HCT116 (cell line): ENCODE results near the gene IREB2. TPM values are rescaled to one million over a fixed set of nuclear protein-coding genes. Genes with fewer than 3 reads are reported as not detected.

Experiments used
- ATAC-seq: fragments of 200-7000 bp; cut with Tn5 transposase; 2 replicates; pipeline ENCODE4 v1.9.1; 2020; ENCODE audit warnings: mild to moderate bottlenecking, moderate library complexity
- BruUV-seq: library from RNA; stranded (reverse); fragments of 400-500 nt; replicated peaks from 2 replicates; lab custom pipeline; 2021; lab: Mats Ljungman, UMichigan
- CTCF ChIA-PET: fragments of 300-600 bp; sonication (Branson Sonifier 250); formaldehyde crosslinking; loops from one replicate; lab custom pipeline; 2021; ENCODE audit warnings: antibody characterized with exemption; lab: Charles Lee
- POLR2A ChIA-PET: fragments of 300-600, 350-600 bp; sonication (Branson Sonifier 250); formaldehyde crosslinking; loops from one replicate; lab custom pipeline; 2021; ENCODE audit warnings: antibody characterized with exemption; lab: Charles Lee
- RAD21 ChIA-PET, 2 experiments: fragments of 300-600 bp; sonication (Branson Sonifier 250); formaldehyde crosslinking; loops; one replicate each; lab custom pipeline; 2023; ENCODE audit warnings: low total read pairs in 2 of 2; ENCODE audit not compliant: uncharacterized antibody in 2 of 2, unreplicated experiment in 2 of 2, low non-redundant PET in 1 of 2; lab: Charles Lee
- DNase-seq: peaks from one replicate; pipeline ENCODE4 v3.0.0-alpha.2; 2010; ENCODE audit warnings: low read depth, low spot score
- H2AFZ ChIP-seq: fragments of 200-600 bp; shearing (Covaris generic), sonication (generic); 2 replicates; pipeline ENCODE4 v1.6.1; 2017; ENCODE audit warnings: low read depth, mixed run types, mixed read lengths, antibody characterized with exemption, low read length; ENCODE audit not compliant: poor library complexity, severe bottlenecking
- H3K27ac ChIP-seq: 2 replicates; pipeline ENCODE4 v1.5.1; 2012; ENCODE audit warnings: low read depth, low read length
- H3K27me3 ChIP-seq: fragments of 200-600 bp; sonication (generic); 2 replicates; pipeline ENCODE4 v1.6.1; 2016; ENCODE audit warnings: mixed run types, low read length, mixed read lengths; ENCODE audit not compliant: insufficient read depth
- H3K36me3 ChIP-seq, 2 experiments: fragments of 200-500 bp in 1 of 2; fragments of 200-600 bp in 1 of 2; sonication (Bioruptor generic) in 1 of 2; sonication (generic) in 1 of 2; 2 replicates each; pipeline versions ENCODE4 v1.5.1 to v1.6.1; 2014 to 2016; ENCODE audit warnings: low read length in 2 of 2, inconsistent platforms in 1 of 2, mixed read lengths in 1 of 2, mixed run types in 1 of 2; ENCODE audit not compliant: insufficient read depth in 2 of 2, control insufficient read depth in 1 of 2
- H3K4me1 ChIP-seq, 2 experiments: fragments of 200-600 bp in 1 of 2; sonication (generic) in 1 of 2; 2 replicates each; pipeline versions ENCODE4 v1.5.1 to v1.6.1; 2012 to 2017; ENCODE audit warnings: low read length in 2 of 2, inconsistent platforms in 1 of 2, mild to moderate bottlenecking in 1 of 2, mixed read lengths in 1 of 2, mixed run types in 1 of 2, moderate library complexity in 1 of 2; ENCODE audit not compliant: insufficient read depth in 2 of 2, control insufficient read depth in 1 of 2
- H3K4me2 ChIP-seq: fragments of 200-600 bp; sonication (generic); 2 replicates; pipeline ENCODE4 v1.6.1; 2017; ENCODE audit warnings: mixed run types, low read length, mixed read lengths
- H3K4me3 ChIP-seq, 2 experiments: fragments of 200-600 bp in 1 of 2; sonication (generic) in 1 of 2; replicated peaks in 1 of 2; 2 replicates each; pipeline ENCODE4 v1.5.1; 2011 to 2016; ENCODE audit warnings: low read length in 2 of 2, control low read depth in 1 of 2, low read depth in 1 of 2, mild to moderate bottlenecking in 1 of 2, mixed read lengths in 1 of 2, mixed run types in 1 of 2
- H3K79me2 ChIP-seq: fragments of 200-600 bp; sonication (generic); 2 replicates; pipeline ENCODE4 v1.6.1; 2017; ENCODE audit warnings: mild to moderate bottlenecking, mixed run types, low read length, moderate library complexity, mixed read lengths; ENCODE audit not compliant: insufficient read depth
- H3K9ac ChIP-seq: fragments of 200-600 bp; sonication (generic); 2 replicates; pipeline ENCODE4 v1.6.1; 2016; ENCODE audit warnings: low read length, mixed read lengths
- H3K9me2 ChIP-seq: fragments of 200-600 bp; sonication (generic), shearing (Covaris generic); 2 replicates; pipeline ENCODE4 v1.6.1; 2017; ENCODE audit warnings: mixed run types, mild to moderate bottlenecking, moderate library complexity; ENCODE audit not compliant: insufficient read depth
- H3K9me3 ChIP-seq, 2 experiments: fragments of 200-500 bp in 1 of 2; fragments of 200-600 bp in 1 of 2; sonication (Bioruptor generic) in 1 of 2; sonication (generic) in 1 of 2; 2 replicates each; pipeline ENCODE4 v1.6.1; 2014 to 2017; ENCODE audit warnings: low read length in 2 of 2, mixed read lengths in 2 of 2, inconsistent platforms in 1 of 2, low read depth in 1 of 2, mild to moderate bottlenecking in 1 of 2, mixed run types in 1 of 2, moderate library complexity in 1 of 2; ENCODE audit not compliant: control insufficient read depth in 1 of 2, insufficient read depth in 1 of 2
- H4K20me1 ChIP-seq: fragments of 200-600 bp; sonication (generic), shearing (Covaris generic); 2 replicates; pipeline ENCODE4 v1.6.1; 2017; ENCODE audit warnings: mixed run types, mild to moderate bottlenecking, moderate library complexity; ENCODE audit not compliant: insufficient read depth
- CBX3 ChIP-seq: IDR thresholded peaks from 2 replicates; pipeline ENCODE4 v1.6.1; 2012; ENCODE audit warnings: low read depth
- CEBPB ChIP-seq: IDR thresholded peaks from 2 replicates; pipeline ENCODE4 v1.6.1; 2012; ENCODE audit warnings: low read depth
- EGR1 ChIP-seq: IDR thresholded peaks from 2 replicates; pipeline ENCODE4 v1.6.1; 2012; ENCODE audit warnings: low read depth
- ELF1 ChIP-seq: IDR thresholded peaks from 2 replicates; pipeline ENCODE4 v1.6.1; 2012; ENCODE audit warnings: low read depth, borderline replicate concordance
- EZH2 ChIP-seq: fragments of 200-600 bp; sonication (generic); IDR thresholded peaks from 2 replicates; pipeline ENCODE4 v1.6.1; 2017; ENCODE audit warnings: antibody characterized with exemption, mixed run types
- EZH2phosphoT487 ChIP-seq: fragments of 200-600 bp; IDR thresholded peaks from 2 replicates; pipeline ENCODE4 v1.6.1; 2018; ENCODE audit warnings: antibody characterized with exemption, borderline replicate concordance
- FOSL1 ChIP-seq: IDR thresholded peaks from 2 replicates; pipeline ENCODE4 v1.6.1; 2012; ENCODE audit warnings: low read depth
- JUND ChIP-seq: IDR thresholded peaks from 2 replicates; pipeline ENCODE4 v1.6.1; 2012
- POLR2A ChIP-seq: IDR thresholded peaks from 2 replicates; pipeline ENCODE4 v1.7.0; 2011; ENCODE audit warnings: borderline replicate concordance; ENCODE audit not compliant: insufficient read depth, insufficient read length; ENCODE audit errors: extremely low read depth
- POLR2AphosphoS5 ChIP-seq: IDR thresholded peaks from 2 replicates; pipeline ENCODE4 v1.6.1; 2011; ENCODE audit warnings: mild to moderate bottlenecking, low read depth, low read length, moderate library complexity
- RAD21 ChIP-seq: IDR thresholded peaks from 2 replicates; pipeline ENCODE4 v1.6.1; 2012; ENCODE audit warnings: low read depth, mild to moderate bottlenecking
- REST ChIP-seq: IDR thresholded peaks from 2 replicates; pipeline ENCODE4 v1.6.1; 2012; ENCODE audit warnings: low read depth
- SP1 ChIP-seq: IDR thresholded peaks from 2 replicates; pipeline ENCODE4 v1.6.1; 2012; ENCODE audit warnings: low read depth
- SRF ChIP-seq: IDR thresholded peaks from 2 replicates; pipeline ENCODE4 v1.6.1; 2012; ENCODE audit warnings: low read depth
- YY1 ChIP-seq: IDR thresholded peaks from 2 replicates; pipeline ENCODE4 v1.6.1; 2011; ENCODE audit warnings: low read length, low read depth, moderate library complexity, mild to moderate bottlenecking; ENCODE audit not compliant: insufficient replicate concordance; ENCODE audit errors: extremely low read depth
- intact Hi-C: fragments of 100-400 bp; cut with micrococcal nuclease; formaldehyde crosslinking; loops from 2 replicates; pipeline ENCODE4 v1.10.0; 2022
- total RNA-seq: library from RNA; stranded (reverse); gene quantifications from one replicate; pipeline ENCODE4 v1.2.1, GENCODE V29; 2021; ENCODE audit not compliant: unreplicated experiment
- TF ChIP-seq, protein P1 (sequence below): IDR thresholded peaks from 2 replicates; pipeline ENCODE4 v1.6.1; 2012
- TF ChIP-seq, protein P2 (sequence below), 3 experiments: fragments of 200-600 bp in 1 of 3; sonication (generic) in 1 of 3; IDR thresholded peaks in 2 of 3; conservative IDR thresholded peaks in 1 of 3; 2 replicates each; pipeline ENCODE4 v1.5.1; 2012 to 2017; ENCODE audit warnings: low read depth in 2 of 3, low read length in 2 of 3, antibody characterized with exemption in 1 of 3, borderline replicate concordance in 1 of 3, control low read depth in 1 of 3, mild to moderate bottlenecking in 1 of 3, mixed read lengths in 1 of 3, mixed run types in 1 of 3, moderate library complexity in 1 of 3; ENCODE audit not compliant: insufficient read depth in 1 of 3
- TF ChIP-seq, protein P3 (sequence below): IDR thresholded peaks from 2 replicates; pipeline ENCODE4 v1.6.1; 2011; ENCODE audit warnings: mild to moderate bottlenecking, low read length, moderate library complexity; ENCODE audit not compliant: insufficient replicate concordance; ENCODE audit errors: extremely low read depth
- TF ChIP-seq, protein P4 (sequence below): IDR thresholded peaks from 2 replicates; pipeline ENCODE4 v1.6.1; 2012

IREB2 gene
- total RNA-seq, 1 experiment from 2014 or later, result 57.6 TPM

- Histone ChIP-seq H3K27me3 (no peaks in the 10 kb centered on the region), H2AFZ (no peak overlapping the region), H4K20me1 (no peaks in the 10 kb centered on the region)
- CTCF ChIA-PET, result interaction anchor here (0.7 to 1.9 kb wide), 2 partner anchors 19 to 305 kb away, joined by 3 to 6 read pairs; no protein-coding TSS in a partner anchor
- TF ChIP-seq REST, result no peak
- no peak for TF ChIP-seq EZH2
- TF ChIP-seq, protein P1, sequence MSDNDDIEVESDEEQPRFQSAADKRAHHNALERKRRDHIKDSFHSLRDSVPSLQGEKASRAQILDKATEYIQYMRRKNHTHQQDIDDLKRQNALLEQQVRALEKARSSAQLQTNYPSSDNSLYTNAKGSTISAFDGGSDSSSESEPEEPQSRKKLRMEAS, result no peak
- TF ChIP-seq, protein P2, sequence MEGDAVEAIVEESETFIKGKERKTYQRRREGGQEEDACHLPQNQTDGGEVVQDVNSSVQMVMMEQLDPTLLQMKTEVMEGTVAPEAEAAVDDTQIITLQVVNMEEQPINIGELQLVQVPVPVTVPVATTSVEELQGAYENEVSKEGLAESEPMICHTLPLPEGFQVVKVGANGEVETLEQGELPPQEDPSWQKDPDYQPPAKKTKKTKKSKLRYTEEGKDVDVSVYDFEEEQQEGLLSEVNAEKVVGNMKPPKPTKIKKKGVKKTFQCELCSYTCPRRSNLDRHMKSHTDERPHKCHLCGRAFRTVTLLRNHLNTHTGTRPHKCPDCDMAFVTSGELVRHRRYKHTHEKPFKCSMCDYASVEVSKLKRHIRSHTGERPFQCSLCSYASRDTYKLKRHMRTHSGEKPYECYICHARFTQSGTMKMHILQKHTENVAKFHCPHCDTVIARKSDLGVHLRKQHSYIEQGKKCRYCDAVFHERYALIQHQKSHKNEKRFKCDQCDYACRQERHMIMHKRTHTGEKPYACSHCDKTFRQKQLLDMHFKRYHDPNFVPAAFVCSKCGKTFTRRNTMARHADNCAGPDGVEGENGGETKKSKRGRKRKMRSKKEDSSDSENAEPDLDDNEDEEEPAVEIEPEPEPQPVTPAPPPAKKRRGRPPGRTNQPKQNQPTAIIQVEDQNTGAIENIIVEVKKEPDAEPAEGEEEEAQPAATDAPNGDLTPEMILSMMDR (IDR thresholded peaks at IDR 0.05 in 2 of 3, conservative IDR thresholded peaks at IDR 0.05 in 1 of 3; ENCODE audit: borderline replicate concordance in 1 of 3, insufficient read depth in 1 of 3, low read depth in 2 of 3, low read length in 2 of 3), result no peak
- TF ChIP-seq POLR2AphosphoS5, result no peak
- TF ChIP-seq SP1, result no peak
- TF ChIP-seq, protein P3, sequence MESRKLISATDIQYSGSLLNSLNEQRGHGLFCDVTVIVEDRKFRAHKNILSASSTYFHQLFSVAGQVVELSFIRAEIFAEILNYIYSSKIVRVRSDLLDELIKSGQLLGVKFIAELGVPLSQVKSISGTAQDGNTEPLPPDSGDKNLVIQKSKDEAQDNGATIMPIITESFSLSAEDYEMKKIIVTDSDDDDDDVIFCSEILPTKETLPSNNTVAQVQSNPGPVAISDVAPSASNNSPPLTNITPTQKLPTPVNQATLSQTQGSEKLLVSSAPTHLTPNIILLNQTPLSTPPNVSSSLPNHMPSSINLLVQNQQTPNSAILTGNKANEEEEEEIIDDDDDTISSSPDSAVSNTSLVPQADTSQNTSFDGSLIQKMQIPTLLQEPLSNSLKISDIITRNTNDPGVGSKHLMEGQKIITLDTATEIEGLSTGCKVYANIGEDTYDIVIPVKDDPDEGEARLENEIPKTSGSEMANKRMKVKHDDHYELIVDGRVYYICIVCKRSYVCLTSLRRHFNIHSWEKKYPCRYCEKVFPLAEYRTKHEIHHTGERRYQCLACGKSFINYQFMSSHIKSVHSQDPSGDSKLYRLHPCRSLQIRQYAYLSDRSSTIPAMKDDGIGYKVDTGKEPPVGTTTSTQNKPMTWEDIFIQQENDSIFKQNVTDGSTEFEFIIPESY, result no peak
- no peak for TF ChIP-seq JUND
- TF ChIP-seq CEBPB, result no peak
- no peak for TF ChIP-seq YY1
- no peak for TF ChIP-seq ELF1
- TF ChIP-seq POLR2A, result no peak
- TF ChIP-seq RAD21, result no peak
- TF ChIP-seq FOSL1, result no peak
- TF ChIP-seq, protein P4, sequence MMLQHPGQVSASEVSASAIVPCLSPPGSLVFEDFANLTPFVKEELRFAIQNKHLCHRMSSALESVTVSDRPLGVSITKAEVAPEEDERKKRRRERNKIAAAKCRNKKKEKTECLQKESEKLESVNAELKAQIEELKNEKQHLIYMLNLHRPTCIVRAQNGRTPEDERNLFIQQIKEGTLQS, result no peak
- TF ChIP-seq SRF, result no peak
- no peak for TF ChIP-seq CBX3
- TF ChIP-seq EGR1, result no peak
- TF ChIP-seq EZH2phosphoT487, result no peak
- TF ChIP-seq, all 23 proteins: peak for 0
- intact Hi-C loops, result no loop called here
- ATAC-seq (no peak), DNase-seq (no peak)
- H3K79me2 ChIP-seq, result no peaks in the 10 kb centered on the region
- H3K9ac ChIP-seq, result no peak overlapping the region
- H3K4me3 ChIP-seq, result no peak overlapping the region
- H3K9me3 ChIP-seq, result no peaks in the 10 kb centered on the region
- RAD21 ChIA-PET, result no interaction called here
- peaks cover 4% of the 10 kb centered on the region in 2 experiments; a peak in 1 of 4 replicates for H3K4me1 ChIP-seq
- H3K4me2 ChIP-seq, result no peak overlapping the region
- POLR2A ChIA-PET, result no interaction called here
- H3K36me3 ChIP-seq, result no peaks in the 10 kb centered on the region
- BruUV-seq, result no TSS peak
- no peaks in the 10 kb centered on the region for H3K9me2 ChIP-seq
- no peak overlapping the region for H3K27ac ChIP-seq
Measured at GRCh38 chr15:78404125-78404524, 33.9 kb upstream of the IREB2 start.
